HepG2 (cell line): ENCODE measurements around the gene ZNF384. TPM values are rescaled to one million over a fixed set of nuclear protein-coding genes. Genes with fewer than 3 reads are reported as not detected.

Experiments used
- BRD4 ChIP-seq: sonication (generic); formaldehyde crosslinking; IDR thresholded peaks from 2 replicates; pipeline ENCODE4 v1.4.0; 2020; ENCODE audit warnings: missing genetic modification reagents
- GLI4 ChIP-seq: sonication (generic); formaldehyde crosslinking; IDR thresholded peaks from 2 replicates; pipeline ENCODE4 v1.5.1; 2020; ENCODE audit warnings: missing genetic modification reagents, mild to moderate bottlenecking, moderate library complexity, borderline replicate concordance
- KDM5A ChIP-seq: fragments of 200-600 bp; sonication (generic); IDR thresholded peaks from 2 replicates; pipeline ENCODE4 v1.7.0; 2018; ENCODE audit warnings: antibody characterized with exemption, mild to moderate bottlenecking, low read length, borderline replicate concordance
- KLF11 ChIP-seq: IDR thresholded peaks from 2 replicates; pipeline ENCODE4 v1.6.1; 2016; ENCODE audit warnings: missing compliant biosample characterization
- PAWR ChIP-seq: sonication (generic); formaldehyde crosslinking; IDR thresholded peaks from 2 replicates; pipeline ENCODE4 v1.4.0; 2020; ENCODE audit warnings: missing genetic modification reagents, mild to moderate bottlenecking, borderline replicate concordance
- TOPORS ChIP-seq: sonication (generic); formaldehyde crosslinking; IDR thresholded peaks from 2 replicates; pipeline ENCODE4 v1.8.0; 2023; ENCODE audit warnings: mild to moderate bottlenecking, missing genetic modification reagents
- ZBTB40 ChIP-seq, 2 experiments: fragments of 450-650 bp in 1 of 2; sonication (generic) in 1 of 2; formaldehyde crosslinking in 1 of 2; IDR thresholded peaks; 2 replicates each; pipeline versions ENCODE4 v1.6.1 to v1.8.0; 2016 to 2022; ENCODE audit warnings: antibody characterized with exemption in 1 of 2, mild to moderate bottlenecking in 1 of 2, missing genetic modification reagents in 1 of 2
- ZBTB44 ChIP-seq: sonication (generic); formaldehyde crosslinking; IDR thresholded peaks from 2 replicates; pipeline ENCODE4 v1.4.0; 2020; ENCODE audit warnings: missing genetic modification reagents
- ZNF234 ChIP-seq: sonication (generic); formaldehyde crosslinking; conservative IDR thresholded peaks from 2 replicates; pipeline ENCODE4 v1.5.1; 2020; ENCODE audit warnings: mild to moderate bottlenecking, missing genetic modification reagents
- ZNF598 ChIP-seq: sonication (generic); formaldehyde crosslinking; IDR thresholded peaks from 2 replicates; pipeline ENCODE4 v1.5.1; 2020; ENCODE audit warnings: mild to moderate bottlenecking, missing genetic modification reagents, borderline replicate concordance
- polyA plus RNA-seq, 8 experiments: library from polyadenylated mRNA; depleted of rRNA in 3 of 8; stranded (reverse) in 7 of 8; unstranded in 1 of 8; fragments of >200 nt; fragmentation: Illumina TruSeq in 4 of 8; extraction: Trizol in 4 of 8; gene quantifications; 2 replicates each; pipeline versions ENCODE4 v1.2.1 to v1.2.3, GENCODE V29; 2011 to 2016; ENCODE audit warnings: low read depth in 4 of 8, missing spikeins in 1 of 8, mixed read lengths in 1 of 8; ENCODE audit not compliant: insufficient read depth in 1 of 8
- total RNA-seq, 5 experiments: library from RNA; depleted of rRNA; stranded (reverse); fragments of >200 nt; fragmentation: Illumina TruSeq; extraction: Trizol; gene quantifications; 2 replicates each; pipeline ENCODE4 v1.2.3, GENCODE V29; 2016; ENCODE audit warnings: low read depth in 1 of 5
- TF ChIP-seq, protein P1 (sequence below): sonication (generic); formaldehyde crosslinking; IDR thresholded peaks from 2 replicates; pipeline ENCODE4 v1.4.0; 2020; ENCODE audit warnings: missing genetic modification reagents, borderline replicate concordance
- TF ChIP-seq, protein P2 (sequence below): sonication (generic); formaldehyde crosslinking; IDR thresholded peaks from 2 replicates; pipeline ENCODE4 v1.4.0; 2020; ENCODE audit warnings: missing genetic modification reagents

The ZNF384 gene
- total and polyA plus RNA-seq, 2 of the 13 experiments (the other 11 are each of a cell fraction or from before 2014, with no cell fraction given): 23.6 to 55.3 TPM

GRCh38 chr12:6688543-6688998, 604 bp downstream of the ZNF384 start (continued):
- TF ChIP-seq ZBTB40 (IDR thresholded peaks at IDR 0.05) (peak; percentile 50), ZBTB40 (CRISPR knock-in tag; IDR thresholded peaks at IDR 0.05) (no peak), BRD4 (CRISPR knock-in tag) (peak; percentile 75; the same call in 1 of the 2 replicates), ZNF234 (CRISPR knock-in tag) (no peak), TOPORS (CRISPR knock-in tag) (no peak), KDM5A (no peak; the same call in 1 of the 2 replicates), GLI4 (CRISPR knock-in tag) (0 out of 2 replicates have a peak, but pooled peaks have one; percentile 24), KLF11 (CRISPR knock-in tag) (no peak), ZBTB44 (CRISPR knock-in tag) (no peak), PAWR (CRISPR knock-in tag) (0 out of 2 replicates have a peak, but pooled peaks have one; percentile 88), ZNF598 (CRISPR knock-in tag) (no peak)
- TF ChIP-seq, protein P1, sequence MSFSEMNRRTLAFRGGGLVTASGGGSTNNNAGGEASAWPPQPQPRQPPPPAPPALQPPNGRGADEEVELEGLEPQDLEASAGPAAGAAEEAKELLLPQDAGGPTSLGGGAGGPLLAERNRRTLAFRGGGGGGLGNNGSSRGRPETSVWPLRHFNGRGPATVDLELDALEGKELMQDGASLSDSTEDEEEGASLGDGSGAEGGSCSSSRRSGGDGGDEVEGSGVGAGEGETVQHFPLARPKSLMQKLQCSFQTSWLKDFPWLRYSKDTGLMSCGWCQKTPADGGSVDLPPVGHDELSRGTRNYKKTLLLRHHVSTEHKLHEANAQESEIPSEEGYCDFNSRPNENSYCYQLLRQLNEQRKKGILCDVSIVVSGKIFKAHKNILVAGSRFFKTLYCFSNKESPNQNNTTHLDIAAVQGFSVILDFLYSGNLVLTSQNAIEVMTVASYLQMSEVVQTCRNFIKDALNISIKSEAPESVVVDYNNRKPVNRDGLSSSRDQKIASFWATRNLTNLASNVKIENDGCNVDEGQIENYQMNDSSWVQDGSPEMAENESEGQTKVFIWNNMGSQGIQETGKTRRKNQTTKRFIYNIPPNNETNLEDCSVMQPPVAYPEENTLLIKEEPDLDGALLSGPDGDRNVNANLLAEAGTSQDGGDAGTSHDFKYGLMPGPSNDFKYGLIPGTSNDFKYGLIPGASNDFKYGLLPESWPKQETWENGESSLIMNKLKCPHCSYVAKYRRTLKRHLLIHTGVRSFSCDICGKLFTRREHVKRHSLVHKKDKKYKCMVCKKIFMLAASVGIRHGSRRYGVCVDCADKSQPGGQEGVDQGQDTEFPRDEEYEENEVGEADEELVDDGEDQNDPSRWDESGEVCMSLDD (CRISPR knock-in tag): no peak
- TF ChIP-seq, protein P2, sequence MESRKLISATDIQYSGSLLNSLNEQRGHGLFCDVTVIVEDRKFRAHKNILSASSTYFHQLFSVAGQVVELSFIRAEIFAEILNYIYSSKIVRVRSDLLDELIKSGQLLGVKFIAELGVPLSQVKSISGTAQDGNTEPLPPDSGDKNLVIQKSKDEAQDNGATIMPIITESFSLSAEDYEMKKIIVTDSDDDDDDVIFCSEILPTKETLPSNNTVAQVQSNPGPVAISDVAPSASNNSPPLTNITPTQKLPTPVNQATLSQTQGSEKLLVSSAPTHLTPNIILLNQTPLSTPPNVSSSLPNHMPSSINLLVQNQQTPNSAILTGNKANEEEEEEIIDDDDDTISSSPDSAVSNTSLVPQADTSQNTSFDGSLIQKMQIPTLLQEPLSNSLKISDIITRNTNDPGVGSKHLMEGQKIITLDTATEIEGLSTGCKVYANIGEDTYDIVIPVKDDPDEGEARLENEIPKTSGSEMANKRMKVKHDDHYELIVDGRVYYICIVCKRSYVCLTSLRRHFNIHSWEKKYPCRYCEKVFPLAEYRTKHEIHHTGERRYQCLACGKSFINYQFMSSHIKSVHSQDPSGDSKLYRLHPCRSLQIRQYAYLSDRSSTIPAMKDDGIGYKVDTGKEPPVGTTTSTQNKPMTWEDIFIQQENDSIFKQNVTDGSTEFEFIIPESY: no peak
